Endothelial cell of umbilical vein (primary cell): ENCODE measurements around the gene GPS1. TPM values are rescaled to one million over a fixed set of nuclear protein-coding genes. Genes with fewer than 3 reads are reported as not detected.

Experiments
- BruUV-seq: library from RNA; stranded (reverse); fragments of 400-500 nt; replicated peaks from 2 replicates; lab custom pipeline; 2021; lab: Mats Ljungman, UMichigan
- CTCF ChIA-PET: fragments of 300-600, 350-600 bp; sonication (Branson Sonifier 250); formaldehyde crosslinking; loops from one replicate; lab custom pipeline; 2021; ENCODE audit warnings: antibody characterized with exemption, inconsistent platforms; lab: Charles Lee
- POLR2A ChIA-PET: fragments of 300-600, 350-600 bp; sonication (Branson Sonifier 250); formaldehyde crosslinking; loops from one replicate; lab custom pipeline; 2021; ENCODE audit warnings: antibody characterized with exemption, inconsistent platforms; lab: Charles Lee
- DNase-seq: peaks from one replicate; pipeline ENCODE4 v3.0.0-alpha.2; 2011; ENCODE audit warnings: low read depth, low spot score
- FAIRE-seq: peaks from 2 replicates; lab custom pipeline; 2011; peaks lifted over from hg19 to GRCh38; lab: Jason Lieb, UNC
- H2AFZ ChIP-seq: 2 replicates; pipeline ENCODE4 v1.6.0; 2012; ENCODE audit warnings: low read depth, low read length, control low read depth, inconsistent platforms
- H3K27ac ChIP-seq: 2 replicates; pipeline ENCODE4 v1.5.1; 2011; ENCODE audit warnings: low read depth, mild to moderate bottlenecking, control low read depth, low read length, moderate library complexity; ENCODE audit not compliant: insufficient read depth
- H3K27me3 ChIP-seq, 2 experiments: 2 replicates each; pipeline versions ENCODE4 v1.6.0 to v1.6.1; 2011; ENCODE audit warnings: low read length in 2 of 2, mixed read lengths in 1 of 2; ENCODE audit not compliant: control insufficient read depth in 2 of 2, insufficient read depth in 2 of 2
- H3K36me3 ChIP-seq, 2 experiments: 2 replicates in 1 of 2; 3 replicates in 1 of 2; pipeline ENCODE4 v1.5.1; 2011; ENCODE audit warnings: low read length in 2 of 2, mild to moderate bottlenecking in 1 of 2, moderate library complexity in 1 of 2; ENCODE audit not compliant: control insufficient read depth in 2 of 2, insufficient read depth in 2 of 2; ENCODE audit errors: extremely low read depth in 1 of 2
- H3K4me1 ChIP-seq: 3 replicates; pipeline ENCODE4 v1.5.1; 2011; ENCODE audit warnings: mild to moderate bottlenecking, low read length; ENCODE audit not compliant: control insufficient read depth, insufficient read depth; ENCODE audit errors: extremely low read depth
- H3K4me2 ChIP-seq: 2 replicates; pipeline ENCODE4 v1.6.1; 2011; ENCODE audit warnings: low read length, control low read depth, mixed read lengths; ENCODE audit not compliant: insufficient read depth
- H3K4me3 ChIP-seq, 3 experiments: fragments of 200-600 bp in 1 of 3; sonication (generic), shearing (Covaris generic) in 1 of 3; replicated peaks in 1 of 3; 2 replicates each; pipeline ENCODE4 v1.5.1; 2011 to 2016; ENCODE audit warnings: control low read depth in 3 of 3, low read length in 3 of 3, mild to moderate bottlenecking in 2 of 3, inconsistent platforms in 1 of 3, low read depth in 1 of 3, moderate library complexity in 1 of 3; ENCODE audit not compliant: insufficient read depth in 1 of 3
- H3K79me2 ChIP-seq: 2 replicates; pipeline ENCODE4 v1.6.0; 2012; ENCODE audit warnings: low read length, inconsistent platforms; ENCODE audit not compliant: control insufficient read depth, insufficient read depth
- H3K9ac ChIP-seq: replicated peaks from 2 replicates; pipeline ENCODE3; 2011; ENCODE audit warnings: low read length, control low read depth; ENCODE audit not compliant: insufficient read depth; ENCODE audit errors: extremely low read depth
- H3K9me1 ChIP-seq: replicated peaks from 3 replicates; pipeline ENCODE4 v1.6.0; 2011; ENCODE audit warnings: mild to moderate bottlenecking, low read length; ENCODE audit not compliant: control insufficient read depth, insufficient read depth; ENCODE audit errors: extremely low read depth
- H3K9me3 ChIP-seq: replicated peaks from 2 replicates; pipeline ENCODE4 v1.5.1; 2012; ENCODE audit warnings: low read length, inconsistent platforms; ENCODE audit not compliant: control insufficient read depth, insufficient read depth
- H4K20me1 ChIP-seq: replicated peaks from 2 replicates; pipeline ENCODE3; 2011; ENCODE audit warnings: mild to moderate bottlenecking, low read length; ENCODE audit not compliant: control insufficient read depth, insufficient read depth; ENCODE audit errors: extremely low read depth
- CTCF ChIP-seq, 2 donors: IDR thresholded peaks; 1 replicate in 1 of 2; 2 replicates in 1 of 2; pipeline ENCODE4 v1.5.1; 2011; ENCODE audit warnings: low read length in 2 of 2, mild to moderate bottlenecking in 2 of 2, moderate library complexity in 2 of 2, control low read depth in 1 of 2, inconsistent platforms in 1 of 2, low read depth in 1 of 2; ENCODE audit not compliant: insufficient read depth in 1 of 2; ENCODE audit errors: extremely low read depth in 1 of 2
- EZH2 ChIP-seq: IDR thresholded peaks from 2 replicates; pipeline ENCODE4 v1.6.1; 2012; ENCODE audit warnings: borderline replicate concordance, low read depth, mild to moderate bottlenecking, moderate library complexity, low read length, inconsistent platforms; ENCODE audit not compliant: severe bottlenecking
- FOS ChIP-seq: IDR thresholded peaks from 2 replicates; pipeline ENCODE4 v1.6.1; 2011; ENCODE audit warnings: mild to moderate bottlenecking, low read length, moderate library complexity, borderline replicate concordance; ENCODE audit not compliant: insufficient read depth
- GATA2 ChIP-seq: IDR thresholded peaks from 2 replicates; pipeline ENCODE4 v1.7.0; 2011; ENCODE audit warnings: low read depth, mild to moderate bottlenecking, moderate library complexity, mixed read lengths, low read length; ENCODE audit not compliant: insufficient read length, insufficient read depth
- JUN ChIP-seq: IDR thresholded peaks from 2 replicates; pipeline ENCODE4 v1.6.1; 2011; ENCODE audit warnings: borderline replicate concordance, low read depth; ENCODE audit not compliant: insufficient read length, insufficient read depth
- MAX ChIP-seq: IDR thresholded peaks from 2 replicates; pipeline ENCODE4 v1.6.1; 2011; ENCODE audit not compliant: insufficient read depth, insufficient read length
- MYC ChIP-seq: IDR thresholded peaks from one replicate; pipeline ENCODE4 v1.6.1; 2011; ENCODE audit warnings: mild to moderate bottlenecking, low read depth, low read length
- POLR2A ChIP-seq: IDR thresholded peaks from 2 replicates; pipeline ENCODE4 v1.6.1; 2012; ENCODE audit warnings: low read depth, mild to moderate bottlenecking, control low read depth, low read length
- POLR2AphosphoS5 ChIP-seq: IDR thresholded peaks from 2 replicates; pipeline ENCODE4 v1.6.1; 2012; ENCODE audit warnings: low read depth, mild to moderate bottlenecking, control low read depth, low read length, moderate library complexity; ENCODE audit not compliant: insufficient read depth
- dilution Hi-C: fragments of 300-500 bp; cut with MboI; formaldehyde crosslinking; loops from one replicate; pipeline ENCODE4 v1.15.0; 2019; ENCODE audit warnings: low sequenced_read_pairs; ENCODE audit not compliant: extremely low pct_ligation_motif_present
- intact Hi-C: fragments of 100-400 bp; cut with micrococcal nuclease; formaldehyde crosslinking; loops from one replicate; pipeline ENCODE4 v1.10.0; 2022
- polyA plus RNA-seq, 4 experiments: library from polyadenylated mRNA; depleted of rRNA in 3 of 4; stranded (reverse) in 3 of 4; unstranded in 1 of 4; fragments of >200 nt; gene quantifications; 2 replicates each; pipeline versions ENCODE4 v1.2.1 to v1.2.3, GENCODE V29; 2011 to 2012; ENCODE audit warnings: missing spikeins in 1 of 4
- total RNA-seq: library from RNA; stranded (reverse); gene quantifications from 2 replicates; pipeline ENCODE4 v1.2.3, GENCODE V29; 2021

GPS1 gene
- total and polyA plus RNA-seq, 2 donors (not counting 3 experiments of a cell fraction or from before 2014, with no cell fraction given): 116 to 178 TPM

GRCh38 chr17:82073446-82073845, 21.7 kb downstream of the GPS1 start:
- FAIRE-seq (no peak), DNase-seq (no peak)
- dilution Hi-C loops (no loop called here), intact Hi-C loops (no loop called here)
- Histone ChIP-seq H3K9me1 (no peaks in the 10 kb centered on the region), H4K20me1 (no peaks in the 10 kb centered on the region), H3K9me3 (no peaks in the 10 kb centered on the region), H3K4me1 (no peaks in the 10 kb centered on the region), H3K4me2 (no peak overlapping the region), H2AFZ (no peak overlapping the region), H3K36me3 (no peaks in the 10 kb centered on the region), H3K4me3 (no peak overlapping the region), H3K79me2 (no peaks in the 10 kb centered on the region), H3K27me3 (no peaks in the 10 kb centered on the region), H3K27ac (no peak overlapping the region), H3K9ac (no peak overlapping the region)
- ChIA-PET CTCF (no interaction called here), POLR2A (interaction anchor here (0.6 kb wide), 1 partner anchor 31 kb away, joined by 4 read pairs; no protein-coding TSS in a partner anchor)
- BruUV-seq: no TSS peak
- TF ChIP-seq MAX (no peak), POLR2A (no peak), JUN (no peak), FOS (no peak), POLR2AphosphoS5 (no peak), CTCF (IDR thresholded peaks at IDR 0.05; ENCODE audit: extremely low read depth in 1 of 2, insufficient read depth in 1 of 2, low read depth in 1 of 2, low read length in 2 of 2) (no peak), EZH2 (no peak), GATA2 (no peak), MYC (no peak)
